Omental fat pad (tissue), 4 donors: ENCODE data around the gene OR8D4. TPM values are rescaled to one million over a fixed set of nuclear protein-coding genes. Genes with fewer than 3 reads are reported as not detected.

Source experiments
- ATAC-seq: fragments of 150-250 bp; one replicate; pipeline ENCODE4 v1.9.1; 2016; ENCODE audit warnings: mild to moderate bottlenecking, moderate library complexity; ENCODE audit not compliant: low FRiP score
- DNase-seq: peaks from one replicate; pipeline ENCODE4 v3.0.0-alpha.2; 2019; ENCODE audit warnings: low spot score
- total RNA-seq, 4 donors: library from RNA; depleted of rRNA; stranded (reverse); fragments of >200 nt; gene quantifications; one replicate each; pipeline ENCODE4 v1.1.0, GENCODE V29; 2016
- TF ChIP-seq, protein P1 (sequence below), 3 donors: fragments of 450-650 bp; IDR thresholded peaks; one replicate each; pipeline ENCODE4 v1.5.1; 2016 to 2017; ENCODE audit warnings: antibody characterized with exemption in 3 of 3, mild to moderate bottlenecking in 3 of 3, moderate library complexity in 2 of 3

OR8D4 gene
- total RNA-seq, 4 donors from 2014 or later = not detected

DNA sequence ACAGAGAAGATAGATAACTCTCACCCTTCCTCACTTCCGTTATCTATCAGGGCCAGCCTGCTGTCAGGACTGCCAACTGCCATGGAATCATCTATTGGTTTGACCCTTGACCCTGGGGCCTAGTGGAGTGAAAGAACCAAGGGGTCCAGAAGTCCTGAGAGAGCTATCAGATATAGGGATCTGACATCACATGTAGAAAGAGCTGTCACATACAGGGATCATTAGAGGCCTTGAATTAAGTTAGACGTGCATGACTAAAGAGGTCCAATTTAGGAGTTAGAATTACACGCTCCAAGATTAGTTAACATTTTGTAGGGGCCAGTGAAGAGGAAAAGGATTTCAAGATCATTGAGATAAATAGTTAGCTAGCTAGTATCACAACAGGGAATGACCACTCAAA is 16.4 kb upstream of the OR8D4 start, which contains the start of gene TMEM225:
TSS of gene TMEM225 (minus strand) at position 101 of the 400 bp plus-strand sequence. CDS start 245 bp downstream, outside the sequence.
- no peak for DNase-seq
- TF ChIP-seq, protein P1, sequence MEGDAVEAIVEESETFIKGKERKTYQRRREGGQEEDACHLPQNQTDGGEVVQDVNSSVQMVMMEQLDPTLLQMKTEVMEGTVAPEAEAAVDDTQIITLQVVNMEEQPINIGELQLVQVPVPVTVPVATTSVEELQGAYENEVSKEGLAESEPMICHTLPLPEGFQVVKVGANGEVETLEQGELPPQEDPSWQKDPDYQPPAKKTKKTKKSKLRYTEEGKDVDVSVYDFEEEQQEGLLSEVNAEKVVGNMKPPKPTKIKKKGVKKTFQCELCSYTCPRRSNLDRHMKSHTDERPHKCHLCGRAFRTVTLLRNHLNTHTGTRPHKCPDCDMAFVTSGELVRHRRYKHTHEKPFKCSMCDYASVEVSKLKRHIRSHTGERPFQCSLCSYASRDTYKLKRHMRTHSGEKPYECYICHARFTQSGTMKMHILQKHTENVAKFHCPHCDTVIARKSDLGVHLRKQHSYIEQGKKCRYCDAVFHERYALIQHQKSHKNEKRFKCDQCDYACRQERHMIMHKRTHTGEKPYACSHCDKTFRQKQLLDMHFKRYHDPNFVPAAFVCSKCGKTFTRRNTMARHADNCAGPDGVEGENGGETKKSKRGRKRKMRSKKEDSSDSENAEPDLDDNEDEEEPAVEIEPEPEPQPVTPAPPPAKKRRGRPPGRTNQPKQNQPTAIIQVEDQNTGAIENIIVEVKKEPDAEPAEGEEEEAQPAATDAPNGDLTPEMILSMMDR (IDR thresholded peaks at IDR 0.05) = no peak
- ATAC-seq = no peak

DNA sequence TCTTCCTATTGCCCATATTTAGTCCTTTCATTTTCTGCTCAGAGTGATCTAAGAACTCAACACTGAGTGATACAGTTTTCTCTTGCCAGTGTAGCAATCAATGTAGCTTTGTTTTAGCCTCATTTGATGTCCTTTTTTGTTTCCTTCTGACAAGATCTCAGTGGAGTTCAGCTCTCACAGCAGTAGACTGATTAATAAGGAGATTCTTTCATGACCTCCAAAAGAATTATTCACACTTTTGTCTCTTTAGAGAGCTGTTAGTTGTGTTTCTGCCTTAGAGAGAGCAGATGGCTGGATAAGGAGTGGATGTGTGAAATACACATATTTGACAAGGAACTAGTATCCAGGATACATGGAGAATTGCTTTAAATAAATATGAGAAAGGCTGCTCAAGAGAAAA is 9.9 kb upstream of the OR8D4 start:
- ATAC-seq = no peak
- TF ChIP-seq, protein P1 (IDR thresholded peaks at IDR 0.05) = no peak
- DNase-seq = no peak

DNA sequence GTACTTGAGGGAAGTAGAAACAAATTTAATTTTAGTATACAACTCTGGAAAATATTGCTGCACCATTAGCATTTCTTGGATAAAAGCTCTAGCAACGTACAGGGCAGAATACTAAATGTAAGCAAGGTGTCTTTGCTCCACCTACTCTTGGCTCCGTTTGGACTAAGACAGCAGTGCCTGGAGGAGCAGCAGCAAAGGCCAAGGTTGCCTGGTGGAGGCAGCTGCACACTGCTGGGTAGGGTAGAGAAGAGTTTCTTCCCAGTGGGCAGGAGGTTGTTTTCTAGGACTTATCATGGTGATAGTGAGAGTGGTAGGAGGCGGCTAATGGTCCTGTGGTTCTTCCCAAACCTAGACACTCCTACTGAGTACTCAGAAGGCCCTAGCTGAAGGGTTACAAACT is 2.2 kb upstream of the OR8D4 start:
- ATAC-seq = no peak
- TF ChIP-seq, protein P1 (IDR thresholded peaks at IDR 0.05) = no peak
- DNase-seq = no peak

DNA sequence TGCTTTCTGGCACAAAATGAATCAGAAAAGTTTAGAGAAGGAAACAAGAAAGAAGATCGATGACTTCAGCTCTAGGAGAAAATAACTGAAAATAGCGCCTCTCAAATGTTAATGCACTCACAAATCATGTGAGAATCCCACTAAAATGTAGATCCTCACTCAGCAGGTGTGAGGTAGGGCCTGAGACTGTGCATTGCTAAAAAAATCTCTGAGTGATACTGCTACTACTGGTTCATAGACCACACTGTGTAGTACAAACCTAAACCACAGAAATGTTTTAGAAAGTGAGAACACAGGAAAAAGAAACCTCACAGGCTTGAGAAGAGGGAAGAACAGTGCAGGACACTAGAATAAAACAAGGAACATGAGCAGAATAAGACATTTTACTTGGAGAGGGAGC is 2.0 kb downstream of the OR8D4 start:
- no peak for DNase-seq
- no peak for ATAC-seq
- TF ChIP-seq, protein P1 (IDR thresholded peaks at IDR 0.05) = no peak

DNA sequence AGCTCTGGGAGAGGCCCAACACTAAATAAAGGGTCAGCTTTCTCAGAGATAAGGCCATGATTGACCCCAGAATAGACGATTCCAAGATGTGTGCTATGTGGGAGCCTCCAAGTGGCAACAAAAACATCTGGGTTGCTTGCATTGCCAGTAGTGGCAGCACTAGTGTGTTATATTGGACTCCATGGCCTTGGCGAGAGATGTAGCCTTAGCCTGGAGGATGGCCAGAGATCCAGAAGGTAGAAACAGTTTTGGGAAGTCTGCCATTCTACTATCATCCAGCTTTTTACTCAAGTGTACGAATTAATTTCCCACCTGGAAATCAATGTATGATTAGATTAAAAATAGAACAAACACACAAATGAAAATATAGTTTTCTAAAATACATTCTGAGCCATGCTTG is 3.0 kb downstream of the OR8D4 start:
- TF ChIP-seq, protein P1 (IDR thresholded peaks at IDR 0.05) = no peak
- DNase-seq (no peak), ATAC-seq (no peak)

DNA sequence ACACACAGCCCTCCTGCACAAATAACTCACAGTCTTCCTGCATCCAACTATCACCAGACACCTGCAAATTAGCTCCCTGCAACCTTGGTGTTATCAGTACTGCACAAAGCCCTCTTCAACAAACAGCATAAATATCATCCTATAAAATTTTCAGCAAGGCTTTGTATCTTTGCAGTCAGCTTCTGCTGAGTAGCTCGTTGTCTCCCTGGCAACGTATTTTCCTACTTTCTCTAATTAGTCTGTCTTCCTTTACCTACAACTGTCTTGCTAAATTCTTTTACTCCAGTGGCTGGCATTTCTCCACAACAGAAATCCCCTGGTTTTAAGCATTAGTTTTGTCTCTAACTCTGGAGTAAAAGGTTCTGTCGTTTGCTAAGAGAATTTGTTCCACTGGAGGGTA is 3.9 kb downstream of the OR8D4 start:
- TF ChIP-seq, protein P1 (IDR thresholded peaks at IDR 0.05) = no peak
- ATAC-seq = no peak
- no peak for DNase-seq

DNA sequence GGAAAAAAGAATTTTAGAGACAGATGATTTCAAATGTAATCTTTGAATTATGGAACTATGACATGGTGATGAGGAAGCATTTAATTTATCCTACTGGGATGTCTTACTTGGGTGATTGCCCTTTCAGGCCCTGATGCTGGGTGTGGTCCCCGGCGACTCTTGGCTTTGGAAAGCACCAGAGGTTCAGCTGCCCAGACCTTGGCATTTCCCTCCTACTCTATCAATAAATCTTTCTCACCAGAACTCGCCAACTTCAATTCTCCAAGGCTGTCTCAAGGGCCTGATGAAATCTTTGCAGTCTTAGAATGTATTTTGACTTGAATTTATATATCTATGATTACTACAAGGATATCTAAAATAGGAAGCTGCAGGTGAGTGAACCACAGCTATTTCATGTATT is 19.0 kb downstream of the OR8D4 start:
- no peak for DNase-seq
- TF ChIP-seq, protein P1 (IDR thresholded peaks at IDR 0.05) = no peak
- no peak for ATAC-seq
